HFFc6 (cell line): ENCODE measurements around the gene DHRS1. TPM values are rescaled to one million over a fixed set of nuclear protein-coding genes. Genes with fewer than 3 reads are reported as not detected.

Source experiments
- DNase-seq: peaks from one replicate; pipeline ENCODE4 v3.0.0-alpha.2; 2018
- H3K27ac Mint-ChIP-seq: 2 replicates; pipeline ENCODE4 v1.8.0; 2020; ENCODE audit warnings: mild to moderate bottlenecking, mixed read lengths
- H3K27me3 Mint-ChIP-seq: 2 replicates; pipeline ENCODE4 v1.8.0; 2021; ENCODE audit warnings: mild to moderate bottlenecking, moderate library complexity, mixed read lengths; ENCODE audit not compliant: insufficient read depth
- H3K36me3 Mint-ChIP-seq: 2 replicates; pipeline ENCODE4 v1.8.0; 2021; ENCODE audit warnings: low read depth, mixed read lengths
- H3K4me1 Mint-ChIP-seq: 2 replicates; pipeline ENCODE4 v1.8.0; 2020; ENCODE audit warnings: low read depth, mixed read lengths
- H3K4me3 Mint-ChIP-seq: 2 replicates; pipeline ENCODE4 v1.8.0; 2020; ENCODE audit warnings: mild to moderate bottlenecking, moderate library complexity, mixed read lengths
- H3K9me3 Mint-ChIP-seq: 2 replicates; pipeline ENCODE4 v1.8.0; 2020; ENCODE audit warnings: mild to moderate bottlenecking, mixed read lengths
- CTCF ChIP-seq: fragments of 200-600 bp; sonication (generic); IDR thresholded peaks from 2 replicates; pipeline ENCODE4 v1.5.0; 2021; ENCODE audit warnings: antibody characterized with exemption, mild to moderate bottlenecking
- total RNA-seq, 6 experiments: library from RNA; stranded (reverse); fragmentation: NEBNext Ultra II Directional; extraction: Animal tissue kit (Norgen Biotek cat#: 25700); gene quantifications; 2 replicates in 1 of 6; 3 replicates in 5 of 6; pipeline ENCODE4 v1.2.3, GENCODE V29; 2021

Gene DHRS1
- total RNA-seq, 6 experiments from 2014 or later: 32.9 to 42.2 (median 39.1) TPM

- Mint-ChIP-seq H3K36me3 (no peaks in the 10 kb centered on the region), H3K27ac (no peak overlapping the region), H3K4me1 (peaks cover 5% of the 10 kb centered on the region), H3K27me3 (peaks cover 12% of the 10 kb centered on the region), H3K9me3 (no peaks in the 10 kb centered on the region), H3K4me3 (no peak overlapping the region)
- no peak for TF ChIP-seq CTCF
- DNase-seq: no peak
Observed at GRCh38 chr14:24325963-24326362, 26.4 kb upstream of the DHRS1 start.

GRCh38 chr14:24325041-24325530 is 25.5 kb upstream of the DHRS1 start:
- no peak overlapping the region for H3K4me3 Mint-ChIP-seq
- H3K27ac Mint-ChIP-seq: no peak overlapping the region
- no peaks in the 10 kb centered on the region for H3K9me3 Mint-ChIP-seq
- DNase-seq: no peak
- peaks cover 5% of the 10 kb centered on the region for H3K4me1 Mint-ChIP-seq
- H3K27me3 Mint-ChIP-seq: peaks cover 15% of the 10 kb centered on the region
- TF ChIP-seq CTCF: no peak
- no peaks in the 10 kb centered on the region for H3K36me3 Mint-ChIP-seq

GRCh38 chr14:24324024-24324423 is 24.4 kb upstream of the DHRS1 start:
- Mint-ChIP-seq H3K4me1 (peaks cover 5% of the 10 kb centered on the region), H3K27me3 (peaks cover 26% of the 10 kb centered on the region), H3K9me3 (no peaks in the 10 kb centered on the region), H3K4me3 (no peak overlapping the region), H3K36me3 (no peaks in the 10 kb centered on the region), H3K27ac (no peak overlapping the region)
- no peak; the same call in 1 of the 2 replicates for TF ChIP-seq CTCF
- DNase-seq: no peak

GRCh38 chr14:24323341-24323740 is 23.8 kb upstream of the DHRS1 start:
- no peak overlapping the region for H3K4me3 Mint-ChIP-seq
- no peaks in the 10 kb centered on the region for H3K36me3 Mint-ChIP-seq
- peaks cover 26% of the 10 kb centered on the region for H3K27me3 Mint-ChIP-seq
- no peak for TF ChIP-seq CTCF
- no peak overlapping the region for H3K27ac Mint-ChIP-seq
- H3K4me1 Mint-ChIP-seq: peaks cover 5% of the 10 kb centered on the region
- DNase-seq: no peak
- H3K9me3 Mint-ChIP-seq: no peaks in the 10 kb centered on the region

GRCh38 chr14:24322672-24323071 is 23.1 kb upstream of the DHRS1 start:
- H3K27ac Mint-ChIP-seq: no peak overlapping the region
- H3K27me3 Mint-ChIP-seq: peaks cover 26% of the 10 kb centered on the region
- no peak overlapping the region for H3K4me3 Mint-ChIP-seq
- TF ChIP-seq CTCF: no peak
- H3K36me3 Mint-ChIP-seq: no peaks in the 10 kb centered on the region
- no peaks in the 10 kb centered on the region for H3K9me3 Mint-ChIP-seq
- peaks cover 9% of the 10 kb centered on the region for H3K4me1 Mint-ChIP-seq
- DNase-seq: no peak
